Measurements from ENCODE around the gene KAZALD1. TPM values are rescaled to one million over a fixed set of nuclear protein-coding genes. Genes with fewer than 3 reads are reported as not detected.

The KAZALD1 gene
- total RNA-seq, 4 donors from 2014 or later: 4.0 to 13.5 (median 8.4) TPM

- Histone ChIP-seq H3K36me3 (no peaks in the 10 kb centered on the region), H3K27me3 (peaks cover 0 to 28% of the 10 kb centered on the region in 2 donors), H3K27ac (no peak overlapping the region), H3K4me3 (no peak overlapping the region), H3K4me1 (peaks cover 0 to 11% (median 6%) of the 10 kb centered on the region in 4 donors), H3K9me3 (no peaks in the 10 kb centered on the region)
- no peak for TF ChIP-seq CTCF (IDR thresholded peaks at IDR 0.05)
- no peak for TF ChIP-seq POLR2A (IDR thresholded peaks at IDR 0.05)
- TF ChIP-seq EP300 (IDR thresholded peaks at IDR 0.05): no peak
- 83 to 89% methylated on average over 5 of the region's 5 CpGs for WGBS, 2 donors
- no peak for DNase-seq (ENCODE audit: low spot score in 2 of 2)
These were observed 6.9 kb upstream of the KAZALD1 start for GRCh38 chr10:101054876-101055275.

- TF ChIP-seq EP300 (IDR thresholded peaks at IDR 0.05) (no peak), POLR2A (IDR thresholded peaks at IDR 0.05) (no peak), CTCF (IDR thresholded peaks at IDR 0.05) (no peak)
- Histone ChIP-seq H3K27ac (no peak overlapping the region), H3K36me3 (no peaks in the 10 kb centered on the region), H3K27me3 (peaks cover 0 to 23% of the 10 kb centered on the region in 2 donors), H3K4me1 (peaks cover 0 to 11% (median 4%) of the 10 kb centered on the region in 4 donors), H3K9me3 (no peaks in the 10 kb centered on the region), H3K4me3 (no peak overlapping the region)
- WGBS, 2 donors: 80 to 86% methylated on average over 4 of the region's 4 CpGs
- DNase-seq (ENCODE audit: low spot score in 2 of 2): no peak
These were observed 6.4 kb upstream of the KAZALD1 start for GRCh38 chr10:101055411-101055810.

- Histone ChIP-seq H3K9me3 (no peaks in the 10 kb centered on the region), H3K4me1 (peaks cover 0 to 15% (median 7%) of the 10 kb centered on the region in 4 donors), H3K4me3 (no peak overlapping the region), H3K27me3 (peaks cover 0 to 11% of the 10 kb centered on the region in 2 donors), H3K27ac (no peak overlapping the region), H3K36me3 (no peaks in the 10 kb centered on the region)
- DNase-seq (ENCODE audit: low spot score in 2 of 2): no peak
- WGBS, 2 donors: 92% methylated on average over 4 of the region's 4 CpGs
- no peak for TF ChIP-seq POLR2A (IDR thresholded peaks at IDR 0.05)
- TF ChIP-seq CTCF (IDR thresholded peaks at IDR 0.05): no peak
- no peak for TF ChIP-seq EP300 (IDR thresholded peaks at IDR 0.05)
These were observed 5.2 kb upstream of the KAZALD1 start for GRCh38 chr10:101056365-101057151.

GRCh38 chr10:101060036-101060950, 1.5 kb upstream of the KAZALD1 start:
- DNase-seq (ENCODE audit: low spot score in 2 of 2): peak; percentile 86 to 95
- TF ChIP-seq CTCF (IDR thresholded peaks at IDR 0.05): peak; percentile 77 to 88 (median 82)
- TF ChIP-seq EP300 (IDR thresholded peaks at IDR 0.05): peak in 1 of 2 donors; percentile 62
- no peak for TF ChIP-seq POLR2A (IDR thresholded peaks at IDR 0.05)
- peaks cover 0 to 6% of the 10 kb centered on the region in 2 donors for H3K27me3 ChIP-seq
- H3K4me3 ChIP-seq: peak overlapping the region; percentile 74 to 87 (median 82)
- no peaks in the 10 kb centered on the region for H3K9me3 ChIP-seq
- 0 to 1% methylated on average over 37 of the region's 37 CpGs for WGBS, 2 donors
- peak overlapping the region; percentile 93 to 99 (median 97) for H3K27ac ChIP-seq
- peaks cover 0 to 48% (median 28%) of the 10 kb centered on the region in 4 donors for H3K4me1 ChIP-seq
- H3K36me3 ChIP-seq: no peaks in the 10 kb centered on the region
